H9 (cell line): ENCODE results near the gene THBS1. TPM values are rescaled to one million over a fixed set of nuclear protein-coding genes. Genes with fewer than 3 reads are reported as not detected.

Experiments used
- DNase-seq: peaks from one replicate; pipeline ENCODE4 v3.0.0-alpha.2; 2017
- H2AFZ ChIP-seq: one replicate; pipeline ENCODE4 v1.6.1; 2013; ENCODE audit warnings: mild to moderate bottlenecking, low read length, control low read depth, moderate library complexity
- H2AK5ac ChIP-seq: 2 replicates; pipeline ENCODE4 v1.6.1; 2013; ENCODE audit warnings: low read length, control low read depth, mixed read lengths; ENCODE audit not compliant: insufficient read length
- H2BK120ac ChIP-seq: one replicate; pipeline ENCODE4 v1.6.1; 2013; ENCODE audit warnings: low read depth, mild to moderate bottlenecking, low read length, control low read depth, inconsistent platforms; ENCODE audit not compliant: poor library complexity, severe bottlenecking
- H2BK12ac ChIP-seq: 2 replicates; pipeline ENCODE4 v1.6.1; 2013; ENCODE audit warnings: low read length, control low read depth, mixed read lengths, low read depth; ENCODE audit not compliant: insufficient read length
- H2BK15ac ChIP-seq: 2 replicates; pipeline ENCODE4 v1.6.1; 2013; ENCODE audit warnings: low read depth, low read length, control low read depth
- H2BK20ac ChIP-seq: one replicate; pipeline ENCODE4 v1.6.1; 2013; ENCODE audit warnings: low read depth, mild to moderate bottlenecking, low read length, control low read depth, inconsistent platforms; ENCODE audit not compliant: poor library complexity, severe bottlenecking
- H2BK5ac ChIP-seq: 2 replicates; pipeline ENCODE4 v1.6.1; 2013; ENCODE audit warnings: low read length, control low read depth, mixed read lengths; ENCODE audit not compliant: insufficient read length
- H3K14ac ChIP-seq: 2 replicates; pipeline ENCODE4 v1.6.1; 2013; ENCODE audit warnings: low read length, control low read depth; ENCODE audit not compliant: insufficient read depth
- H3K18ac ChIP-seq: 2 replicates; pipeline ENCODE4 v1.6.1; 2013; ENCODE audit warnings: low read depth, mild to moderate bottlenecking, mixed read lengths, low read length, control low read depth; ENCODE audit not compliant: insufficient read length
- H3K23ac ChIP-seq: 2 replicates; pipeline ENCODE4 v1.6.1; 2013; ENCODE audit warnings: low read length, control low read depth, mixed read lengths, low read depth; ENCODE audit not compliant: insufficient read length
- H3K23me2 ChIP-seq: 2 replicates; pipeline ENCODE4 v1.6.1; 2013; ENCODE audit warnings: low read depth, mild to moderate bottlenecking, mixed read lengths, low read length, control low read depth; ENCODE audit not compliant: insufficient read length, poor library complexity, severe bottlenecking
- H3K27ac ChIP-seq: 2 replicates; pipeline ENCODE4 v1.5.1; 2013; ENCODE audit warnings: low read length, control low read depth, mixed read lengths, low read depth; ENCODE audit not compliant: insufficient read length
- H3K27me3 ChIP-seq: 2 replicates; pipeline ENCODE4 v1.6.1; 2013; ENCODE audit warnings: low read length, control low read depth, inconsistent platforms; ENCODE audit not compliant: insufficient read depth
- H3K4ac ChIP-seq: 2 replicates; pipeline ENCODE4 v1.6.1; 2013; ENCODE audit warnings: low read depth, mild to moderate bottlenecking, control low read depth, inconsistent platforms, low read length, moderate library complexity
- H3K4me1 ChIP-seq: 2 replicates; pipeline ENCODE4 v1.6.1; 2013; ENCODE audit warnings: low read length, control low read depth, inconsistent platforms; ENCODE audit not compliant: insufficient read depth
- H3K4me2 ChIP-seq: 2 replicates; pipeline ENCODE4 v1.6.1; 2013; ENCODE audit warnings: low read length, control low read depth, mixed read lengths; ENCODE audit not compliant: insufficient read length, insufficient read depth
- H3K56ac ChIP-seq: 2 replicates; pipeline ENCODE4 v1.6.1; 2013; ENCODE audit warnings: low read depth, mild to moderate bottlenecking, mixed read lengths, low read length, control low read depth; ENCODE audit not compliant: insufficient read length
- H3K79me1 ChIP-seq: 2 replicates; pipeline ENCODE4 v1.6.1; 2013; ENCODE audit warnings: low read depth, mild to moderate bottlenecking, moderate library complexity, low read length, control low read depth, inconsistent platforms; ENCODE audit not compliant: insufficient read depth, poor library complexity, severe bottlenecking
- H3K79me2 ChIP-seq: 2 replicates; pipeline ENCODE4 v1.6.1; 2013; ENCODE audit warnings: low read length, control low read depth, inconsistent platforms; ENCODE audit not compliant: insufficient read depth
- H3K9ac ChIP-seq: 2 replicates; pipeline ENCODE4 v1.6.1; 2013; ENCODE audit warnings: low read length, control low read depth, mixed read lengths; ENCODE audit not compliant: insufficient read length; ENCODE audit errors: extremely low read depth
- H3K9me3 ChIP-seq: one replicate; pipeline ENCODE4 v1.6.1; 2013; ENCODE audit warnings: low read depth, low read length, inconsistent platforms; ENCODE audit not compliant: control insufficient read depth
- H3T11ph ChIP-seq: one replicate; pipeline ENCODE4 v1.6.1; 2013; ENCODE audit warnings: mild to moderate bottlenecking, low read length, control low read depth, inconsistent platforms
- H4K20me1 ChIP-seq: one replicate; pipeline ENCODE4 v1.6.1; 2013; ENCODE audit not compliant: control insufficient read depth, insufficient read length, insufficient read depth
- H4K5ac ChIP-seq: 2 replicates; pipeline ENCODE4 v1.6.1; 2013; ENCODE audit warnings: low read depth, mild to moderate bottlenecking, mixed read lengths, low read length, control low read depth; ENCODE audit not compliant: insufficient read length
- H4K8ac ChIP-seq: replicated peaks from 2 replicates; pipeline ENCODE4 v1.6.1; 2013; ENCODE audit warnings: low read length, control low read depth, mixed read lengths, low read depth; ENCODE audit not compliant: insufficient read length
- H4K91ac ChIP-seq: 2 replicates; pipeline ENCODE4 v1.6.1; 2013; ENCODE audit warnings: low read depth, mild to moderate bottlenecking, moderate library complexity, mixed read lengths, low read length, control low read depth; ENCODE audit not compliant: insufficient read length
- H3K27ac Mint-ChIP-seq, 3 experiments: 2 replicates in 2 of 3; 3 replicates in 1 of 3; pipeline ENCODE4 v1.8.0; 2020 to 2021; ENCODE audit warnings: mixed read lengths in 3 of 3, mild to moderate bottlenecking in 1 of 3, moderate library complexity in 1 of 3
- H3K27me3 Mint-ChIP-seq: 2 replicates; pipeline ENCODE4 v1.8.0; 2021; ENCODE audit warnings: low read depth, mild to moderate bottlenecking, moderate library complexity, mixed read lengths
- H3K36me3 Mint-ChIP-seq, 3 experiments: 2 replicates in 2 of 3; 3 replicates in 1 of 3; pipeline ENCODE4 v1.8.0; 2020 to 2021; ENCODE audit warnings: low read depth in 3 of 3, mixed read lengths in 3 of 3; ENCODE audit not compliant: insufficient read depth in 1 of 3
- H3K4me1 Mint-ChIP-seq, 2 experiments: 2 replicates each; pipeline ENCODE4 v1.8.0; 2020; ENCODE audit warnings: mixed read lengths in 2 of 2
- H3K4me3 Mint-ChIP-seq, 2 experiments: 2 replicates in 1 of 2; 3 replicates in 1 of 2; pipeline ENCODE4 v1.8.0; 2020 to 2021; ENCODE audit warnings: mild to moderate bottlenecking in 2 of 2, mixed read lengths in 2 of 2, moderate library complexity in 1 of 2
- H3K9me3 Mint-ChIP-seq, 2 experiments: 2 replicates in 1 of 2; 3 replicates in 1 of 2; pipeline ENCODE4 v1.8.0; 2020; ENCODE audit warnings: mild to moderate bottlenecking in 2 of 2, mixed read lengths in 2 of 2, moderate library complexity in 1 of 2
- WGBS: extraction: QIAGEN DNeasy Blood & Tissue Kit; methylation state at CpG from one replicate; pipeline ENCODE4 v1.1.7; 2013; ENCODE audit warnings: missing lambda C conversion rate, low lambda C conversion rate, mixed read lengths; ENCODE audit not compliant: insufficient read length; ENCODE audit errors: extremely low coverage; 5-methylcytosine and 5-hydroxymethylcytosine counted together
- total RNA-seq: library from RNA; stranded (reverse); gene quantifications from 2 replicates; pipeline ENCODE4 v1.2.1, GENCODE V29; 2021
- TF ChIP-seq, protein P1 (sequence below): fragments of 200-600 bp; sonication (generic); conservative IDR thresholded peaks from 3 replicates; pipeline ENCODE4 v1.8.0; 2021; ENCODE audit warnings: antibody characterized with exemption, mild to moderate bottlenecking

THBS1 gene
- total RNA-seq, 1 experiment from 2014 or later = 72.1 TPM

DNA sequence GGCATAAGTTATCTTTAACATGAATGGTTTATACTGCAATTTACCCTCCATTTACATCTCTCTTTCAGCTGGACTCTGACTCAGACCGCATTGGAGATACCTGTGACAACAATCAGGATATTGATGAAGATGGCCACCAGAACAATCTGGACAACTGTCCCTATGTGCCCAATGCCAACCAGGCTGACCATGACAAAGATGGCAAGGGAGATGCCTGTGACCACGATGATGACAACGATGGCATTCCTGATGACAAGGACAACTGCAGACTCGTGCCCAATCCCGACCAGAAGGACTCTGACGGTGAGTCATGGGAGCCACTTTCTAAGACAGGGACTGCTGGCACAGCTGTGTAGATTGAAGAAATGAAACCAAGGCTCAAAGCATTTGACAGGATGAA lies 11.6 kb downstream of the THBS1 start:
- Mint-ChIP-seq H3K27ac (no peak overlapping the region), H3K4me1 (peaks cover 5 to 7% of the 10 kb centered on the region in 2 experiments), H3K4me3 (no peak overlapping the region), H3K36me3 (peaks cover 50 to 88% (median 86%) of the 10 kb centered on the region in 3 experiments; a peak in 6 of 7 replicates), H3K9me3 (no peaks in the 10 kb centered on the region), H3K27me3 (no peaks in the 10 kb centered on the region)
- TF ChIP-seq, protein P1, sequence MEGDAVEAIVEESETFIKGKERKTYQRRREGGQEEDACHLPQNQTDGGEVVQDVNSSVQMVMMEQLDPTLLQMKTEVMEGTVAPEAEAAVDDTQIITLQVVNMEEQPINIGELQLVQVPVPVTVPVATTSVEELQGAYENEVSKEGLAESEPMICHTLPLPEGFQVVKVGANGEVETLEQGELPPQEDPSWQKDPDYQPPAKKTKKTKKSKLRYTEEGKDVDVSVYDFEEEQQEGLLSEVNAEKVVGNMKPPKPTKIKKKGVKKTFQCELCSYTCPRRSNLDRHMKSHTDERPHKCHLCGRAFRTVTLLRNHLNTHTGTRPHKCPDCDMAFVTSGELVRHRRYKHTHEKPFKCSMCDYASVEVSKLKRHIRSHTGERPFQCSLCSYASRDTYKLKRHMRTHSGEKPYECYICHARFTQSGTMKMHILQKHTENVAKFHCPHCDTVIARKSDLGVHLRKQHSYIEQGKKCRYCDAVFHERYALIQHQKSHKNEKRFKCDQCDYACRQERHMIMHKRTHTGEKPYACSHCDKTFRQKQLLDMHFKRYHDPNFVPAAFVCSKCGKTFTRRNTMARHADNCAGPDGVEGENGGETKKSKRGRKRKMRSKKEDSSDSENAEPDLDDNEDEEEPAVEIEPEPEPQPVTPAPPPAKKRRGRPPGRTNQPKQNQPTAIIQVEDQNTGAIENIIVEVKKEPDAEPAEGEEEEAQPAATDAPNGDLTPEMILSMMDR = no peak
- no peak overlapping the region for H3K23ac ChIP-seq
- H4K91ac ChIP-seq = no peak overlapping the region
- H2AK5ac ChIP-seq = no peak overlapping the region
- no peak overlapping the region for H3K4me2 ChIP-seq
- H3K23me2 ChIP-seq = no peaks in the 10 kb centered on the region
- H3T11ph ChIP-seq = no peak overlapping the region
- DNase-seq = no peak
- H4K5ac ChIP-seq = no peak overlapping the region
- no peaks in the 10 kb centered on the region for H3K4me1 ChIP-seq
- no peak overlapping the region for H3K56ac ChIP-seq
- H3K27me3 ChIP-seq = no peaks in the 10 kb centered on the region
- no peak overlapping the region for H2AFZ ChIP-seq
- H3K18ac ChIP-seq = no peak overlapping the region
- no peaks in the 10 kb centered on the region for H3K79me1 ChIP-seq
- no peak overlapping the region for H3K27ac ChIP-seq
- no peak overlapping the region for H3K14ac ChIP-seq
- H4K20me1 ChIP-seq = no peaks in the 10 kb centered on the region
- WGBS = no CpG with 5 or more reads among the region's 6 CpGs
- H3K9ac ChIP-seq = no peak overlapping the region
- H2BK20ac ChIP-seq = no peak overlapping the region
- H2BK12ac ChIP-seq = no peak overlapping the region
- no peak overlapping the region for H2BK120ac ChIP-seq
- no peaks in the 10 kb centered on the region for H3K9me3 ChIP-seq
- H4K8ac ChIP-seq = no peak overlapping the region
- H2BK15ac ChIP-seq = no peak overlapping the region
- H2BK5ac ChIP-seq = no peak overlapping the region
- no peak overlapping the region for H3K4ac ChIP-seq
- H3K79me2 ChIP-seq = no peaks in the 10 kb centered on the region
